GM12801 (cell line): Measurements from ENCODE around the gene HIVEP3.

Experiments used
- TF ChIP-seq, protein P1 (sequence below): IDR thresholded peaks from one replicate; pipeline ENCODE4 v1.5.1; 2011; ENCODE audit warnings: control low read depth; ENCODE audit not compliant: insufficient read length; ENCODE audit errors: extremely low read depth

HIVEP3 gene

GRCh38 chr1:41731516-41732030 lies 187.1 kb downstream of the HIVEP3 start:
- TF ChIP-seq, protein P1, sequence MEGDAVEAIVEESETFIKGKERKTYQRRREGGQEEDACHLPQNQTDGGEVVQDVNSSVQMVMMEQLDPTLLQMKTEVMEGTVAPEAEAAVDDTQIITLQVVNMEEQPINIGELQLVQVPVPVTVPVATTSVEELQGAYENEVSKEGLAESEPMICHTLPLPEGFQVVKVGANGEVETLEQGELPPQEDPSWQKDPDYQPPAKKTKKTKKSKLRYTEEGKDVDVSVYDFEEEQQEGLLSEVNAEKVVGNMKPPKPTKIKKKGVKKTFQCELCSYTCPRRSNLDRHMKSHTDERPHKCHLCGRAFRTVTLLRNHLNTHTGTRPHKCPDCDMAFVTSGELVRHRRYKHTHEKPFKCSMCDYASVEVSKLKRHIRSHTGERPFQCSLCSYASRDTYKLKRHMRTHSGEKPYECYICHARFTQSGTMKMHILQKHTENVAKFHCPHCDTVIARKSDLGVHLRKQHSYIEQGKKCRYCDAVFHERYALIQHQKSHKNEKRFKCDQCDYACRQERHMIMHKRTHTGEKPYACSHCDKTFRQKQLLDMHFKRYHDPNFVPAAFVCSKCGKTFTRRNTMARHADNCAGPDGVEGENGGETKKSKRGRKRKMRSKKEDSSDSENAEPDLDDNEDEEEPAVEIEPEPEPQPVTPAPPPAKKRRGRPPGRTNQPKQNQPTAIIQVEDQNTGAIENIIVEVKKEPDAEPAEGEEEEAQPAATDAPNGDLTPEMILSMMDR, result no peak

GRCh38 chr1:41730806-41731205 lies 187.9 kb downstream of the HIVEP3 start:
- TF ChIP-seq, protein P1, result no peak

DNA sequence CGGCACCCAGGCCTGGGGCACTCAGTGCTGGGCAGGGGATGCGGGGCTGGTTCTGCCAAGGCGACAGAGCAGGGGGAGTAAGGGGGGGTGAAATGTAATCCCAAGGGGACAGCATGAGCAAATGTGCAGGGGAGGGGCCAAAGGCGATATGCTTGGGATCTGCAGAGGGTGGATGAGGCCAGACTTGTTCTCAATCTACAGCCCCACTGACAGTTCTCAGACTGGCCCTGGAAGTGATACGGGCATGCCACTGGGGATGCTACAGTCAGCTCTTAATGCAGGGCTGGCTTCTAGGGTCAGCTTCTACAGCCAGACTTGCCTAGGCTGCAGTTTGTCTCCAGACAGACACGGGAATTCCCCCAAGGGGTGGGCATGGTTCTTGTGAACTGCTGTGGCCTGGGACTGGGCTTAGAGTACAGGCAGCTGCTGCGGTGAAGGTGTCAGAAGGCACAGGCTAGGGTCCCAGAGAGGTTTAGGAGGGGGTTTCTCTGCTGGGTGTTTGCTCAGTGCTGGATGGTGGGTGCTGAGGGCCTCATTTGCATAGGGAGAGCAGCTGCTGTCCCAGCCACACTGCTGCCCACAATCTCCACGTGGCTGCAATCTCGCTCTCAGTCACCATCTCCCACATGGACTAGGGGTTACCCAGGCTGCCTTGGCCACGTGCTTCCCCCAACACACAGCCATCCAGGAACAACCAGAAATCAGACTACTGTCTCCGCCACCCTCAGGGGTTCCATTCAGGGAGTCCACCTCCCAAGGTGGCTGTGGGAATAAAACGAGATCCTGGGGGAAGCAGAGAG lies 190.1 kb downstream of the HIVEP3 start:
- TF ChIP-seq, protein P1, result no peak

GRCh38 chr1:41727749-41728115 lies 191.0 kb downstream of the HIVEP3 start:
- TF ChIP-seq, protein P1, result no peak

GRCh38 chr1:41726899-41727748 lies 191.6 kb downstream of the HIVEP3 start:
- TF ChIP-seq, protein P1, result no peak

DNA sequence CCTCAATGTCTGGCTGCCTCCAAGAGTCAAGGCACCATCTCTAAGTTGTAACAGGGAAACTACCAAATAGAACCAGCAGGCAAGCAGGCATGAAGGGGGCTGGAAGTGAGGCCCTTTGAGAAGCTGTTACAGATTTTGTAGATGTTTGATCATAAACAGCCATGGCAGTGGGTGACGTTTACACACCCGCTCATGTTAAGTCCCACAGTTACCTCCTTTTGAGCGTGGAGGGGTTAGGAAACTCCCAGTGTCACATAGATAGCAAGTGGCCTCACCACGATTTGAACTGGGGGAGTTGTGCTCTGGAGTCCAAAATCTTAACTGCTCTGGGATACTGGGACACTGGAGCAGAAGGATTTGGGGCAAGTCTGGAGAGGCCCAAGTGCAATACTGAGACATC lies 192.4 kb downstream of the HIVEP3 start:
- TF ChIP-seq, protein P1, result no peak

GRCh38 chr1:41724926-41725325 lies 193.8 kb downstream of the HIVEP3 start:
- TF ChIP-seq, protein P1, result no peak
